IMR-90 (cell line): ENCODE measurements around the gene CBL. TPM values are rescaled to one million over a fixed set of nuclear protein-coding genes. Genes with fewer than 3 reads are reported as not detected.

Source experiments
- ATAC-seq: fragments of 200-7000 bp; cut with Tn5 transposase; 2 replicates; pipeline ENCODE4 v1.9.1; 2020; ENCODE audit warnings: low read depth, mild to moderate bottlenecking, moderate library complexity
- BruUV-seq: library from RNA; stranded (reverse); fragments of 400-500 nt; replicated peaks from 2 replicates; lab custom pipeline; 2021; lab: Mats Ljungman, UMichigan
- CTCF ChIA-PET: fragments of 300-600 bp; formaldehyde crosslinking; extraction: SDS; loops from one replicate; lab custom pipeline; 2021; ENCODE audit warnings: antibody characterized with exemption; lab: Yijun Ruan, JAX
- POLR2A ChIA-PET: fragments of 300-600 bp; sonication (Branson Sonifier 250); formaldehyde crosslinking; loops from one replicate; lab custom pipeline; 2022; ENCODE audit warnings: antibody characterized with exemption; ENCODE audit not compliant: unreplicated experiment; lab: Charles Lee
- DNase-seq: peaks from one replicate; pipeline ENCODE4 v3.0.0; 2013
- H2AFZ ChIP-seq: replicated peaks from 2 replicates; pipeline ENCODE3; 2013; ENCODE audit warnings: low read length, mild to moderate bottlenecking; ENCODE audit not compliant: poor library complexity
- H2AK5ac ChIP-seq: 2 replicates; pipeline ENCODE4 v1.6.1; 2013; ENCODE audit warnings: low read depth, low read length, inconsistent platforms
- H2AK9ac ChIP-seq: replicated peaks from 2 replicates; pipeline ENCODE3; 2013; ENCODE audit warnings: mild to moderate bottlenecking, low read depth, low read length, moderate library complexity; ENCODE audit not compliant: poor library complexity
- H2BK120ac ChIP-seq: 2 replicates; pipeline ENCODE4 v1.6.1; 2013; ENCODE audit warnings: low read depth, low read length, inconsistent platforms
- H2BK15ac ChIP-seq: 3 replicates; pipeline ENCODE4 v1.6.1; 2013; ENCODE audit warnings: low read depth, low read length, inconsistent platforms
- H2BK20ac ChIP-seq: 2 replicates; pipeline ENCODE4 v1.6.1; 2013; ENCODE audit warnings: low read depth, mild to moderate bottlenecking, inconsistent platforms, low read length, moderate library complexity
- H2BK5ac ChIP-seq: 2 replicates; pipeline ENCODE4 v1.6.1; 2013; ENCODE audit warnings: mild to moderate bottlenecking, low read depth, low read length, inconsistent platforms; ENCODE audit not compliant: poor library complexity, severe bottlenecking
- H3K14ac ChIP-seq: replicated peaks from 2 replicates; pipeline ENCODE4 v1.6.1; 2013; ENCODE audit warnings: low read depth, low read length, inconsistent platforms
- H3K18ac ChIP-seq: 2 replicates; pipeline ENCODE4 v1.6.1; 2013; ENCODE audit warnings: low read depth, low read length, control low read depth
- H3K23ac ChIP-seq: 2 replicates; pipeline ENCODE4 v1.6.1; 2013; ENCODE audit warnings: low read depth, low read length, inconsistent platforms
- H3K27ac ChIP-seq: 2 replicates; pipeline ENCODE4 v1.5.1; 2013; ENCODE audit warnings: mild to moderate bottlenecking, control low read depth, low read length; ENCODE audit not compliant: insufficient read depth
- H3K27me3 ChIP-seq: 2 replicates; pipeline ENCODE4 v1.6.1; 2013; ENCODE audit warnings: low read length; ENCODE audit not compliant: control insufficient read depth, insufficient read depth
- H3K36me3 ChIP-seq: 2 replicates; pipeline ENCODE4 v1.6.1; 2013; ENCODE audit warnings: low read length, mixed read lengths; ENCODE audit not compliant: control insufficient read depth, insufficient read depth
- H3K4ac ChIP-seq: 2 replicates; pipeline ENCODE4 v1.6.1; 2013; ENCODE audit warnings: low read depth, low read length, inconsistent platforms
- H3K4me1 ChIP-seq: 2 replicates; pipeline ENCODE4 v1.6.1; 2013; ENCODE audit warnings: low read length, mixed read lengths; ENCODE audit not compliant: control insufficient read depth, insufficient read depth
- H3K4me2 ChIP-seq: 2 replicates; pipeline ENCODE4 v1.6.1; 2013; ENCODE audit warnings: low read depth, mild to moderate bottlenecking, control low read depth, low read length, moderate library complexity
- H3K4me3 ChIP-seq: 2 replicates; pipeline ENCODE4 v1.5.1; 2013; ENCODE audit warnings: low read depth, mild to moderate bottlenecking, control low read depth, low read length, moderate library complexity; ENCODE audit not compliant: insufficient read depth
- H3K56ac ChIP-seq: 2 replicates; pipeline ENCODE4 v1.6.1; 2013; ENCODE audit warnings: low read length, inconsistent platforms; ENCODE audit not compliant: insufficient read depth; ENCODE audit errors: extremely low read depth
- H3K79me1 ChIP-seq, 2 experiments: 2 replicates each; pipeline ENCODE4 v1.6.1; 2013; ENCODE audit warnings: low read length in 2 of 2, inconsistent platforms in 1 of 2, low read depth in 1 of 2
- H3K9ac ChIP-seq: 2 replicates; pipeline ENCODE4 v1.6.1; 2013; ENCODE audit warnings: low read depth, low read length, control low read depth
- H3K9me1 ChIP-seq: 2 replicates; pipeline ENCODE4 v1.6.1; 2013; ENCODE audit warnings: low read length, inconsistent platforms; ENCODE audit not compliant: insufficient read depth
- H3K9me3 ChIP-seq: 2 replicates; pipeline ENCODE4 v1.6.1; 2013; ENCODE audit warnings: low read length; ENCODE audit not compliant: control insufficient read depth, insufficient read depth
- H4K20me1 ChIP-seq: 2 replicates; pipeline ENCODE4 v1.6.1; 2013; ENCODE audit warnings: low read length, inconsistent platforms; ENCODE audit not compliant: insufficient read depth
- H4K5ac ChIP-seq: 2 replicates; pipeline ENCODE4 v1.6.1; 2013; ENCODE audit warnings: mild to moderate bottlenecking, low read depth, low read length, control low read depth
- H4K8ac ChIP-seq, 2 experiments: 2 replicates each; pipeline ENCODE4 v1.6.1; 2013; ENCODE audit warnings: low read depth in 2 of 2, low read length in 2 of 2, control low read depth in 1 of 2, inconsistent platforms in 1 of 2
- H4K91ac ChIP-seq: 2 replicates; pipeline ENCODE4 v1.6.1; 2013; ENCODE audit warnings: low read depth, low read length, inconsistent platforms; ENCODE audit not compliant: insufficient read depth
- BHLHE40 ChIP-seq: fragments of 150-350 bp; IDR thresholded peaks from 2 replicates; pipeline ENCODE4 v1.6.1; 2016; ENCODE audit warnings: mild to moderate bottlenecking, low read depth, low read length
- CTCF ChIP-seq: conservative IDR thresholded peaks from 2 replicates; pipeline ENCODE4 v1.5.1; 2012; ENCODE audit warnings: mild to moderate bottlenecking, low read depth, low read length, improper control_type of control experiment
- ELK1 ChIP-seq: fragments of 150-350 bp; IDR thresholded peaks from 2 replicates; pipeline ENCODE4 v1.6.1; 2016; ENCODE audit warnings: low read depth, mild to moderate bottlenecking, low read length, moderate library complexity, borderline replicate concordance
- MAZ ChIP-seq: IDR thresholded peaks from 2 replicates; pipeline ENCODE4 v1.6.1; 2012; ENCODE audit warnings: low read depth, mild to moderate bottlenecking, low read length, improper control_type of control experiment, moderate library complexity, borderline replicate concordance
- MXI1 ChIP-seq: IDR thresholded peaks from 2 replicates; pipeline ENCODE4 v1.6.1; 2012; ENCODE audit warnings: low read depth, mild to moderate bottlenecking, low read length, moderate library complexity, borderline replicate concordance
- RCOR1 ChIP-seq: IDR thresholded peaks from 2 replicates; pipeline ENCODE4 v1.6.1; 2012; ENCODE audit warnings: mild to moderate bottlenecking, low read length, improper control_type of control experiment; ENCODE audit not compliant: insufficient replicate concordance
- SMC3 ChIP-seq: fragments of 150-350 bp; IDR thresholded peaks from 2 replicates; pipeline ENCODE4 v1.6.1; 2016; ENCODE audit warnings: low read depth, mild to moderate bottlenecking, antibody characterized with exemption, low read length, moderate library complexity
- USF2 ChIP-seq: fragments of 150-350 bp; IDR thresholded peaks from 2 replicates; pipeline ENCODE4 v1.6.1; 2017; ENCODE audit warnings: mild to moderate bottlenecking, antibody characterized with exemption, low read length, low read depth
- WGBS, 2 experiments: methylation state at CpG; one replicate each; pipeline versions ENCODE4 v1.1.5 to v1.1.7; 2013; ENCODE audit warnings: missing lambda C conversion rate in 2 of 2; ENCODE audit not compliant: insufficient read length in 1 of 2; ENCODE audit errors: extremely low coverage in 2 of 2; 5-methylcytosine and 5-hydroxymethylcytosine counted together
- dilution Hi-C: fragments of 300-500 bp; cut with HindIII; formaldehyde crosslinking; loops from one replicate; pipeline ENCODE4 v1.14.3; 2018; ENCODE audit warnings: low sequenced_read_pairs; ENCODE audit not compliant: unreplicated experiment
- in situ Hi-C: fragments of 300-500 bp; cut with MboI; formaldehyde crosslinking; loops from 3 replicates; pipeline ENCODE4 v1.14.3; 2019; ENCODE audit warnings: low sequenced_read_pairs, inconsistent platforms, mixed read lengths
- intact Hi-C: fragments of 100-400 bp; cut with micrococcal nuclease; formaldehyde crosslinking; loops from 2 replicates; pipeline ENCODE4 v1.10.0; 2022
- polyA plus RNA-seq, 3 experiments: library from polyadenylated mRNA; depleted of rRNA; stranded (reverse); fragments of >200 nt; gene quantifications; 2 replicates each; pipeline ENCODE4 v1.2.3, GENCODE V29; 2012; ENCODE audit warnings: low replicate concordance in 1 of 3
- total RNA-seq: library from RNA; depleted of rRNA; stranded (reverse); fragments of >200 nt; gene quantifications from 2 replicates; pipeline ENCODE4 v1.2.3, GENCODE V29; 2012

The CBL gene
- total and polyA plus RNA-seq, 2 of the 4 experiments (the other 2 are of a cell fraction) = 6.1 to 11.8 TPM

DNA sequence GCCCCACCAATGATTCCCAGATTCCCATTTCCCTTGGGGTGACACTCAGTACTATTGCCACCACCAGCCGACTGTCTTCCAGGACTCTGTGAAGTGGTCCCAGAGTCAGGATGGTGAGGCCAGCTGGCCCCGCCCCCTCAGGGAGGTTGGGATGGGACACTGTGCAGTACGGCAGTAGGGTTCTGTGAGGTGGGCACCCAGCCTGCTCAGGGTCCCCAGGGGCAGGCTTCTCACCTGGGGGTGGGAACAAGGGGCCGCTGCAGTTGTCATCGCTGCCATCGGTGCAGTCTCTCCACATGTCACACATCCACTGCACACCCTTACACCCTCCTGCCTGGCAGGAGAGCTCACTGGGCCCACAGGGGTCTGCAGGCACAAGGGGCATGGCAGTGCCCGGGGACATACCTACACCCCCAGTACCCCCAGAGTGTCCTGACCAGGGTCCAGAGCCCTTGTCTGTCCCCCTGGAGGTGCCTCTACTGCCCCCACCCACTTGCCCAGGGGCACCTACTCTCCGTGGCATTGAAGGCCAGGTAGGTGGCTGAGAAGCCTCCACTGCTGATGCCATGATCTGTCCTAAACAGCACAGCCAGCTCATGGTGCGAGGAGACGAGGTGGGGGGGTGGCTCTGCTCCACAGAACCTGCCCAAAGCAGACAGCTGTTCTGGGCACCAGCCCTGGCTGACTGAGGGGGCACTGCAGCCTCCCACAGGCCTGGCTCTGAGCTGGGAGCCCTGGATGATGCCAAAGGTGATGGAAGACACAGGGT is 136.4 kb downstream of the CBL start:
- Histone ChIP-seq H4K5ac (no peak overlapping the region), H2BK15ac (no peak overlapping the region), H3K27ac (no peak overlapping the region), H3K4ac (no peak overlapping the region), H3K14ac (no peak overlapping the region), H3K23ac (peak overlapping the region; percentile 2; the same call in 1 of the 2 replicates), H3K9ac (no peak overlapping the region), H3K36me3 (no peaks in the 10 kb centered on the region), H4K91ac (no peak overlapping the region), H3K4me1 (peaks cover 13% of the 10 kb centered on the region), H2BK20ac (no peak overlapping the region), H3K4me3 (no peak overlapping the region), H3K18ac (no peak overlapping the region), H3K9me3 (no peaks in the 10 kb centered on the region), H4K8ac (no peak overlapping the region), H3K4me2 (no peak overlapping the region), H2AK9ac (no peak overlapping the region), H3K79me1 (peaks cover 8 to 14% of the 10 kb centered on the region in 2 experiments; a peak in 3 of 4 replicates), H2AK5ac (no peak overlapping the region), H2BK5ac (no peak overlapping the region), H3K9me1 (no peaks in the 10 kb centered on the region), H4K20me1 (peaks cover 4% of the 10 kb centered on the region; the same call in 1 of the 2 replicates), H3K27me3 (peaks cover 19% of the 10 kb centered on the region), H2AFZ (no peak overlapping the region), H2BK120ac (no peak overlapping the region), H3K56ac (no peak overlapping the region)
- POLR2A ChIA-PET = no interaction called here
- CTCF ChIA-PET = interaction anchor here (1.2 kb wide), 1 partner anchor 14 kb away, joined by 3 read pairs; no protein-coding TSS in a partner anchor
- intact Hi-C loops = no loop called here
- in situ Hi-C loops = no loop called here
- ATAC-seq (no peak), DNase-seq (no peak)
- no TSS peak for BruUV-seq
- dilution Hi-C loops = no loop called here
- no CpG with 5 or more reads among the region's 10 CpGs for WGBS, 2 experiments
- TF ChIP-seq USF2 = no peak
- TF ChIP-seq BHLHE40 = no peak
- no peak for TF ChIP-seq ELK1
- no peak for TF ChIP-seq SMC3
- no peak for TF ChIP-seq RCOR1
- TF ChIP-seq MXI1 = no peak
- no peak for TF ChIP-seq CTCF
- no peak for TF ChIP-seq MAZ
